Activated CD4-positive, alpha-beta T cell treated with anti-CD3 and anti-CD28 coated beads, Interleukin-10, Interleukin-2, amounts not matched to agents 100 ng/mL and 50 ng/mL, durations not matched to agents 16 hours and 8 hours (primary cell): ENCODE results near the gene TBC1D5.

Experiments used
- DNase-seq: peaks from one replicate; pipeline ENCODE4 v3.0.0-alpha.2; 2020

Gene TBC1D5

DNA sequence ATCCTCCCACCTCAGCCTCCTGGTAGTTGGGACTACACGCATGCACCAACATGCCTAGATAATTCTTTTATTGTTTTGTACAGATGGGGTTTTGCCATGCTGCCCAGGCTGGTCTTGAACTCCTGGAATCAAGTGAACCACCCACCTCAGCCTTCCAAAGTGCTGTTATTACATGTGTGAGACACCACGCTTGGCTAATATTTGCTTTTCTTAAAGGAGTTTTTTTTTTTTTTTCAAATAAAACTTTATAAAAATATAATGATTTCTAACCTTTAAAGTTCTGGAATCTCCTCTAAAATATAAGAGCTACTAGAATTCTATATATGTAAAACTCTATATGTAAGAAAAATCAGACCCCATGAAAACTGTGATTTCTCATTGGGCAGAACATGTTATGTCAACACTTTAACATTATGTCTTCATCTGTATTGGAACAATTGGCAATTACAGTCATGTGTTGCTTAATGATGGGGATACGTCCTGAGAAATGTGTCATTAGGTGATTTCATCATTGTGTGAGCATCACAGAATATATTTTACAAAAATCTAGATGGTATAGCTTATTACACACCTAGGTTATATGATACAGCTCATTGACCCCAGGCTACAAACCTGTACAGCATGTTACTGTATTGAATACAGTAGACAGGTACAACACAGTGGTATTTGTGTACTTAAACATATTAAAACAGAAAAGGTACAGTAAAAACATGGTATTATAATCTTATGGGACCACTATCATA lies 480.6 kb downstream of the TBC1D5 start:
- no peak for DNase-seq

DNA sequence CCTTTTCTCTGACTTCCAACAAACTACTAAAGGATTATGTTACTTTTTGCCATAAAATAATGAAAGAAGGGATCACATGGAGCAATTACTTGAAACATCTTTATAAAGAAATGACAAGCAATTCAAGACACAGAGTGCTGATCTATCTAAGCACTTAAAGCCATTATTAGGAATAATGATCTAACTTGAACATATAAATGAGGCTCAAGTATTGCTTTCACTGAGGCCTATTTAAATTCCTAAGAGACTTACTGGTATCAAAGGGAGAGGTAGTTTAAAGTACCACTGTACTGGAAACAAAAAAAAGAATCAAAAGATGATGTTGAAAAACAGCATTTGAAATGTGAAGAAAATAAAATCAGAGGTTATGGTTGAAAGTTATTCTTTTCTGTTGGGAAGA lies 482.2 kb downstream of the TBC1D5 start:
- no peak for DNase-seq

DNA sequence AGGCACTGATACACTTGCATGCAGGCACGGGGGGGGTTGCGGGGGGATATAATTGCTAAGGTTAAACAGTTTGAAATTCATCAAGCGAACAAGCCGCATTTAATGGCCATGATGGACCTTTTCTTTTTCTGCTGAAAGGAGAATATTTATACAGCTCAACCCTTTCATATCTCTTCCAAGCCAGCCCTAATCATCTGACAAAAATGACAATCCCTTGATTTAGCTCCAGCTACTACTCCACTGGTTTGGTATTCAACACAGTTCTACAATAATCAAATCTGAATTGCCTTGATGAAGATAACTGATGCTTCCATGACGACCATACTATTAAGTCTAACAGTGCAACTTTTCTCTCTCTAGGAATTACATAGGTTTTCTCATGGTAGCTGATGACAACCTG lies 482.7 kb downstream of the TBC1D5 start:
- no peak for DNase-seq

DNA sequence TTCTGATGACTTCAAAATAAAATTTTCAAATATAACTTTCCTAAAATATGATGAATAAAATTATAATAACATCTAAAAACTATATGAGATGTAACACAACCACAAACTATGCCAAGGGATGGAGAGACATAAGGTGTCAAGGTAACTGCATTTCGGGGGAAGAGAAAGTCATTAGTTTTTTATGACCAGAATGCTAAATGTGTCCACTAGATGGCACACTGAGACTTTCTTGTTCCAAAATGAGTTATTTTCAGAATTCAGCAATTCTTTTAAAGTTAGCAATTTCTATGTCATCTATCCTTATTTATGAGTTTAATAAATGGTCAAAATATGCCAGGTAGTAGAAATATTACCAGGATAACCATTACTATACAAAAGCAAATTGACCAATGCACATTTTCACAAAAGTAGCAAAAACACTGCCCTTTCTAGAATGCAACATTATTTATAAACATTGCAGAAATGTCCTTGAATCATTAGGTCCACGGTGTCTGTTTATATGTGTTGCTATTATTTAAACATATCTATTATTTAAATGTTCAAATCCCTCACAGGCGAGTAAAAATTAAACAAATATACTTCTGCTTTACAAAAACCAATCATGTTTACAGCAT lies 483.5 kb downstream of the TBC1D5 start:
- DNase-seq = peak; percentile 47

DNA sequence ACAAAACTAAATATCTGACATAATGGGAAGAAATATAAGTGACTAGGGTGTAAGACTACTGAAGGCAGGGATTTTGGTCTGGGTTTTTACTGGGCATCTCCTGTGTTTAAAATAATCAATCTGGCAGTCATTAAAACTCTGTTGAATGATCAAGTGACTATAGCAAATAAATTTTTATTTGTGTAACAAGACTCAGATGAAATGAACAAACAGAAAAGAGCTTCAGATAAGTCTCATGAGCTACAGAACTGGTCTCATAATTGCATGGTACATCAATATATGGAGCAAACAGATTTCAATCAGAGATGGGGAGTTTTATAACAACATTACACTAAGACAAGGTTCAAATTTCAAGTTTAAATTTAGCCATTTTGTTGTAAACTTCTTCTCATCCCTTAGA lies 485.2 kb downstream of the TBC1D5 start:
- no peak for DNase-seq

DNA sequence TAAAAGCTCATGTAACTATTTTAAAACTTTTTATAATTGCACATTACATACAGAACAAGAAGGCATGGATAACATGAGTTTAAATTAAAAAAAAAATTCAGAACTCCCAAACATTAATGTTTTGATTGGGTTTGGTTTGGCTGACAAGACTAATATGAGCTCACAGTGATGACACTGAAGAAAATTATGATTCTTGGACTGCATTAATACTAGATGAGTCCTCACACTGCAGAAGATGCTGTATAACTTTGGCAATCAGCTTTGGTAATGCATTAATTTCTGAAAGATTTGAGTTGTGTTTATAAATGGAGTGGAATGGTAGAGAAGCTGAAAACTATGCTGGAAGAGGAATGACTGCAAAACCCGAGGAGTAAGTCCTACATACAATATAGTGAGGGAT lies 498.8 kb downstream of the TBC1D5 start:
- DNase-seq = no peak

DNA sequence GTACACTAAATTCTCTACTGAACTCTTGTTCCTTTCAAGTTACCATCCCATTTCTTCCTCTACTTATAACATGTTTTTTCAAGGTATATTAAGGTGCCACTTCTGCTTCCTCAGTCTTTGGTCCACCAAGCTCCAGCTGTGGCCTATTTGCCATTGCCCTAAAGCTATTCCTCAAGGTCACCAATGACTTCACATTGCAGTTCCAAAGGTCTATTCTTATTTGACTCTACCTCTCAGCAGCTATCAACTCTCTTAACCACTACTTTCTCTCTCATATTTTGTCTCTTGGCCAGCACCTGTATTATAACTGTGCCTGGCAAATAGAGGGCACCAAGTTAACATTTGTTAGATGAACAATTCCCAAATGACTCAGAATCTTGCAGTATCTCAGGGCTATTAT lies 503.0 kb downstream of the TBC1D5 start:
- DNase-seq = no peak

DNA sequence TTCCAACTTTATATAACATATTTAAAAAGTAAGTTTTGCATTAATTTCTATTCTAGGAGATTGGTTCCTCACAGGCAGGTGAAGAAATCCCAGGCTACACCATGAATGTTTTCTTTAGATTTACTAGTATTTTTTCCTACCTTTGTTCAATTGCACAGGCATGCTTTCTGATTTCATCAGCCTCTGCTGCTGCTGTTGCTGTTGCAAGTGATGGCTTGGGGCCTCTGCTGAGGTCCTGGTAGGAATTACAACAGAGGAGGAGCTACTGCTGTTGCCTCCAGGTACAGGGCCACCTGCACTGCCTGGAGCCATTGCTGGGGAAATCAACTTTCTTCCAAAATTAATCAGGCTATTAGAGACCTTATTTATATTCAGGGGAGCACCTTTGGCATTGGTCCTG lies 504.4 kb downstream of the TBC1D5 start:
- DNase-seq = no peak

DNA sequence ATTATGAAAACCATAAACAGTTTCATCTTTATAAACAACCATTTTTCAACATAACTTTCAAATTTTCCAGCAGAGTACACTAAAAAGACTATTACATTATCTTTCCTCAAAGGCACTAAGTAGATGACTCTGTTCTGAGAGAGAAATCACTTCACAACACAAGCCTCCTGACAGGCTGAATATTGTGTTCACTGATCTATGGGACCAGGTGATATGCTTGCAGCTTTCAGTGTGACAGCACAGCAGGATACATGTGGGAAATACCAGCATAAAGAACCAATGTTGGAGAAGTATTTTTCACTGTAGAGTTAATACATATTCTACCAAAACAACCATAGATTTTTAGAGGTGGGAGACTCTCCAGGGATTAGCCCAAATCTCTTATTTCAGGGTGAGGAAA lies 507.1 kb downstream of the TBC1D5 start:
- DNase-seq = no peak

DNA sequence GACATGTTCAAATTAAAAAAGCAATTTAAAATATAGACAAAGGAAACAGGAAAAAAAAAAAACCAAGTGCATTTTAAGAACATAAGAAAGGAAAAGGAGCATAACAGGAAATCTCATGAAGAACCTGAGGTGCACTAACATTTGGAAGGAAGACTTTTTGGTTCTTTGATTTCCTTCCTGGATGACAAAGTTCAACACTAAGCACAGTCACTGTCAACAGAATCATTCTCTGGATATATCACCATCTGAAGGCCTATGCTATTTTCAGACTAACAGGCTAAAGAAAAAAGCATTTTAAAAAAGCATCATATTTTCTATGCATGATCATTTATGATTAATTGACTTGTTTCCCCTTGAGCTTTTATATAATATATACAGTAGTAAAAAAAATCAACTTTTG lies 508.0 kb downstream of the TBC1D5 start:
- DNase-seq = no peak

DNA sequence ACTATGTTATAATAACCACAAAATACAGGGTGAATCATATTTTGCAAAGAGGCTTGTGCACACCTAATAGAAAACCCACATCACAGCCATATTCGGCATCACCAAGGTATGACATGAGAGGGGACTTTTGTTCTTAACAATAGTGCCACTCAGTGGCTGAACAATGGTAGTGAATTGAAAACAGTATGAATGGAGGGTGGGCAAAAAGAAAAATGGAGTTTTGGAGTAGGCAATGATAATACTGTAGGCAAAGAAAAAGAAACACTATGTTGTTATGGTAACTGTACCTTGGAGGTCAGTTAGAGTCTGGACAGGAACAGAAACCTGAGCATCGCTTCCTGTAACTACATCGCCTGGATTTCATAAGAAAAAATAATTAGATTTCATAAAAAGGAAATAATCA lies 509.0 kb downstream of the TBC1D5 start:
- peak; percentile 73 for DNase-seq

DNA sequence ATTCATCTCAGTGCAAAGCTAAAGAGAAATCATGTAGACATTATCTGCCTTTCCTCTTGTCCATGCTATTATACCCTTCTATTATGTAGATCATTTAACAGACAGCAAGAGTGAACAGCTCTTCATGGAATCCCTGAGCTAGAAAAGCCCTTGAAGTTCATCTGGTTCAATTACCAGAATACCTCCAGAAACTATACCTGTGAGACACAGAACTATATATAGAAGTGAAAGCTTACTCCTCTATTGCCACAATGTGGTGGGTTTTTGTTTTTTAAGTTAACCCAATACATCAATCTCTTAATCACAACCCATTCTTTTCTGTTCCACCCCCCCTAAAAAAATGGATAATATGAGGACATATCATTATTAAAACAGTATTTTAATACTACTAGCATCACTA lies 510.0 kb downstream of the TBC1D5 start:
- no peak for DNase-seq

DNA sequence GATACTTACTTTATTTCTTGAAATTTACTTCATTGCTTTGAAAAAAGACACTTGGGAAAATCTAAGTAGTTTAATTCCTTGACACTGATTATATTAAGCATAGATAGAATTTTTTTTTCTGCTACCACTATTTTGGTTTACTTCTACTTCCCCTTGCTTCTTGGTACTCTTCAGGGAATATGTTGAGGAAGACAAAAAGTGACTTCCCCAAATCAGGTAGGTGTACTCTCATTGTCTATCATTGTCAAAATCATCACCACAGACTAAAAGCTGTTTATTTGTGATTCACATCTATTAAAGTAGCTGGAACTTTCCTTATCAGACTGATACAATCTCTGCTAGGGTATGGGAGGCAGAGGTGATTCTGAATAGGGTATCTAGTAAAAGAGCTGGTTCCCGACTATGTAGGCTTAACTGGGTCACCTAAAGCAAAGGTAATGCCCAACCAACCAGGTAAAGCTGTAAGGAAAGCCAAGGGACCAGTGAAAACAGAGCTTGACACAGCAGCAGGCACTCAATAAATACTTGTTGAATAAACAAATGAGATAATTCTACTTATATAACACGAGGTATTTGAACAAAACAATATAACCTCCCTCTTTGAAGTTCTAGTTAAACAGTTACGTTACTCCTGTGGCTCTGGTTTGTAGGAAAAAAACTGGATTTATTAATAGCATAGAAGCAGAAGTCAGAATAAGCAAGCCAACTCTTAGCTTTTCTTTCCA lies 510.7 kb downstream of the TBC1D5 start:
- DNase-seq = no peak

DNA sequence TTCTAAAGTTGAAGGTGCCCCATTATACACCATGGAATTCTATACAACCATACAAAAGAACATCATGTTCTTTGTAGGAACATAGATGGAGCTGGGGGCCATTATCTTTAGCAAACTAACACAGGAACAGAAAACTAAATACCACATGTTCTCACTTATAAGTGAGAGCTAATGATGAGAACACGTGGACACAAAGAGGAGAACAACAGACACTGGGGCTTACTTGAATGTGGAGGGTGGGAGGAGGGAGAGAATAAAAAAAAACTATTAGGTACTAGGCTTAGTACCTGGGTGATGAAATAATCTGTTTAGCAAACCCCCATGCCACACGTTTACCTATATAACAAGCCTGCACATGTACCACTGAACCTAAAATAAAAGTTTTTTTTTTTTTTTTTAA lies 515.0 kb downstream of the TBC1D5 start:
- DNase-seq = no peak

DNA sequence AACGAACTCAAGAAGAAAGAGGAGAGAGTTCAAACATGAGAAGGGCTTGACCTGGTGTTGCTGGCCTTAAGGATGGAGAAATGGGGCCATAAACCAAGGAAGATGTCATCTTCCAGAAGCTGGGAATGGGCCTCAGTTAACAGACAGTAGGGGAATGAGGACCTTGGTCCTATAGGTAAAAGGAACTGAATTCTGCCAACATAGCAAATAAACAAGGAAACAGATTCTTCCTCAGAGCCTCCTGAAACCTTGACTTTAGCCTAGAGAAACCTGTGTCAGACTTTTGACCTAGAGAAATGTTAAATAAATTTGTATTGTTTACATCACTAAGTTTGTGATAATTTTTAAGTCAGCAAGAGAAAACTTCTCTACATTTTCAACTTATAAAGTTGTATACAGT lies 520.9 kb downstream of the TBC1D5 start:
- DNase-seq = no peak

DNA sequence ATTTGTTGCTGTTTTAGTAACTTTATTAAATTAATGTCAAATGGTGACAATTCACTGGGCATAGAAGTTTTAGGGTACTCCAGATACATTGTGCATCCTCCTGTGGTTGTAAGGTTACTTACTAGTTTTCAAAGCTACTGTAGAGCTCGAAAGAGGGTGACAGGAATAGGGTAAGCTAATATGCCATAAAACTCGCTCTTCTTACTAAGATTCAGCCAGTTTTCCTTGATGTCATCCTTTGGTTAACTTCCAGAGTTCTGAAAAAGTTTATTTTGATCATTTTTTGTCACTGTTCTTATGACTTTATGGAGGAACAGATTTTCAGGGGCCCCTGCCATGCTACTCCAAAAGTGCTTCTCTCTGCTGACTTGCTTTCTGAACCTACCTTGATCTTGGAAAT lies 522.8 kb downstream of the TBC1D5 start:
- DNase-seq = no peak

DNA sequence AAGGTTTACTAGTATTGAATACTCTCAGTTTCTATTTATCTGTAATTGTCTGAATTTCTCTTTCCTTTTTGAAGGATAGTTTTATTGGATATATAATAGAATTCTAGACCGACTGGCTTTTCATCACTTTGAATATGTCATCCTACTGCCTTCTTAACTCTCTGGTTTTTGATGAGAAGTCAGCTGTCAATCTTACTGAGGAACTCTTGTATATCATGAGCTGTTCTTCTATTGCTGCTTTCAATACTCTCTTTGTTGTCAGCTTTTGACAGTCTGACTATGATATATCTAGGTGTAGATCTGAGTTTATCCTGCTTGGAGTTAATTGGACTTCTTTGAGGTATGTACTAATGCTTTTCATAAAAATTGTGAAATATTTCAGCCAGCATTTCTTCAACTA lies 523.8 kb downstream of the TBC1D5 start:
- no peak for DNase-seq

DNA sequence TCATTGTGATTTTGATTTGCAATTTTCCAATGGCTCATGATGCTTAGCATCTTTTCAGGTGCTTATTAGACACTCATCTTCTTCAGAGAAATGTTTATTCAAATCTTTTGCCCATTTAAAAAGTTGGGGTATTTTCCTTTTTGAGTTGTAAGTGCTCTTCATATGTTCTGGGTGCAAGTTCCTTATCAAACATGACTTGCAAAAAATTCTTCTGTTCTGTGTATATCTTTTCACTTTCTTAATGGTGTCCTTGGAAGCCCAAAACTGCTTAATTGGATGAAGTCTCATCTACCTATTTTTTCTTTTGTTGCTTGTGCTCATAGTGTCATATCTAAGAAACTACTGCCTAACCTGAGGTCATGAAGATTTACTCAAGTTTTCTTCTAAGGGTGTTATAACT lies 524.8 kb downstream of the TBC1D5 start:
- no peak for DNase-seq

DNA sequence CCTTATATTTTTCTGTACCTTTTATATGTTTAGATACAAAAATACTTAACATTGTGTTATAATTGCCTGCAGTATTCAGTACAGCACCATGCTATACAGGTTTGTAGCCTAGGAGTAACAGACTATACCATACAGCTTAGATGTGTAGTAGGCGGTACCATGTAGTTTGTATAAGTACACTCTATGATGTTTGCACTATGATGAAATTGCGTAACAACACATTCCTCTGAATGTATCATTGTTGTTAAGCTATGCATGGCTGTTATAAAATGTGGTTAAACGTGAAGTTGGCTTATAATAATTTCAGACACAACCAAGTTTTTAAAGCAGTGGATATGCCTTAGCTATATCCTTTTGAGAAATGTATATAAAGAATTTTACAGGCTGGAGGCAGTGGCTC lies 529.3 kb downstream of the TBC1D5 start:
- no peak for DNase-seq

DNA sequence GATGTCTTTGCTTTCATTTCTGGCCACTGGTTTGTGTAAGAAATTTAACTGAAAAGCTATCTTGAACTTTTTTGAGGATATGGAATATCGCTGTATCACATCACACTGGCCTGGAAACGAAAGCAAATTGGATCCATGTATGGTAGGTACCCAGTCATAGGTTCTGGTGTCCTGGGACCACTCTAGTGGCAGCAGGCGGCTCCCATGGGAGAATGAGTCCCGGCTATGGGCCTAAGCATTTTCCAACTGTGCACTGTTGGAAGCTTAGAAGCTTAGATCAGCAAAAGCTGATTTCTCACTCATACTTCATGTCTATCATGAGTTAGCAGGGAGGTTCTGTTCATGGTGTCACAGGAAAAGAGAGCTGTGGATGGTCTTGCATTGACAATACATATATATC lies 534.5 kb downstream of the TBC1D5 start:
- DNase-seq = no peak

DNA sequence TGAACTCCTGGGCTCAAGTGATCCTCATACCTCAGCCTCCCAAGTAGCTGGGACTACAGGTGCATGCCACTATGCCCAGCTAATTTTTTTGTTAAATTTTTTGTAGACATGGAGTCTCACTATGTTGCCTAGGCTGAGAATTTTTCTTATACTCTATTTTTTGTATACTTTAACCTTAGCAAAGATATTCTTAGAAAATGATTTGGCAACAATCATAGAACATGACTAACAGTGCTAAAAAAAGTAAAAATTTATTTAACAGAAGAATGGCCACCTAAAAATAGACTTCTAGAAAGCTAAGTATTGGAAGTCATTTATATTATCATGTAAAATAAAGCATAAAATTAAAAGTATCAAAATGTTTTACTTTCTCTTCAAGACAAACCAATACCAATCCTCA lies 535.4 kb downstream of the TBC1D5 start:
- DNase-seq = no peak

DNA sequence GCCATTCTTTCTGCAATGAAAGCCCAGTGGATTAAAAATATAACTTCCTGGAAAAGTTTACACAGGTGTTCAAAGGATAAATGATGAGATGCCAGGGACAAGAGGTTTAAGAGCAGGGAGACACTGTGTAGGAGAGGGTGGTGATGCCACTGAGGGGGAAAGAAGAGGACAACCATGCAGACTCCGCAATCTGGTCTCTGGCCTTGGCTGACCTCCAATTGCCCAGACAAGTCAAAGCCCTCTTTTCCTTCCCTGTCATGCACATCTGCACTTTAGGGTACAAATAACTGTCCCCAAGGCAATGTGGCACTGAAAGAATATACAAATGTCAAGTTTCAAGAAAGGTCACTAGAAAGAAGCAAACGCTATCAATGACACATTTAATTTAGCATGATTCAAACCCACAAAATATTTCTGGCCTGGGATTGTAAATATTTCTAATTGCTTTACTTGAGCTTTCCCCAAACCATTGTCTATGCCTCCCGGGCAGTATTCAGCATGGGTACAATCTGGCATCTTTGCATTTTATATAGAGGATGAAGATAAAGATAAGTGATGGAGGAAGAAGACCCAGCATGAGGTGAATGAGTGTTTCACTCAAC lies 538.3 kb downstream of the TBC1D5 start:
- no peak for DNase-seq

DNA sequence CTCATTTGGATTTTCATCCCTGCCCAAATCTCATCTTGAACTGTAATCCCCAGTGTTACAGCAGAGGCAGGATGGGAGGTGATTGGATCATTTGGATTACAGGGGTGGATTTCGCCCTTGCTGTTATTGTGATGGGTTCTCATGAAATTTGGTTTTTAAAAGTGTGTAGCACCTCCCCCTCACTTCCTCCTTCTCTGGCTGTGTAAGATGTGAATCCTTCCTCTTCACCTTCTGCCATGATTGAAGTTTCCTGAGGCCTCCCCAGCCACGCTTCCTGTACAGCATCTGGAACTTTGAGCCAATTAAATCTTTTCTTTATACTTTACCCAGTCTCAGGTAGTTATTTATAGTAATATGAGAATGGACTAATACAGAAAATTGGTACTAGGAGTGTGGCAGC lies 540.9 kb downstream of the TBC1D5 start:
- DNase-seq = no peak
